ENCODE results near the gene OR5B2.
"Not testable (repeated sequence)": the region's sequence is repeated elsewhere in the genome, so short reads cannot be mapped to it uniquely, and the experiment has no call there.

The OR5B2 gene

DNA sequence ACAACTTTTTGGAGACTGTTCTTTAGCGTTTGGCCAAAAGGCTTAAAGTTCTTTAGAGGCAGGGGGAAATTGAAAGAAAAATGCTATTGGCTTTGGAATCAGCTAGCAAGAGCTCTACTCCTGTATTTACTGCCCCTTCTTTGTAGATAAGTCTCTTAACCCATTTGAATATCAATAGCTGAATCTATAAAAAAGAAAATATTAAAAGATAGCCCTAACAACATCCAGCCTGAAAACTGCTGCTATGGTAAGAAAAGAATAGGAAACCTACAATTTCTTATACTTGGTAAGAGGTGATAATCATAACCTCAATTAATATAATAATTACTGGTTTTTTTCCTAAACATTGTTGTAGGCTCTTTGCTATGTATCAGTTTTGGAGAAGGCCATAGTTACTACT lies 14.2 kb upstream of the OR5B2 start, which contains the start of gene OR5B12:
Gene OR5B12, minus strand, starts transcription at position 101 of the 400 bp plus-strand sequence. CDS start 2,085 bp downstream, outside the sequence.
- no peak within 1 kb of the TSS for H3K4me3 ChIP-seq (ENCODE audit: low read depth, low read length)
- no peak for DNase-seq (ENCODE audit: low read depth)
- TF ChIP-seq, protein P1, sequence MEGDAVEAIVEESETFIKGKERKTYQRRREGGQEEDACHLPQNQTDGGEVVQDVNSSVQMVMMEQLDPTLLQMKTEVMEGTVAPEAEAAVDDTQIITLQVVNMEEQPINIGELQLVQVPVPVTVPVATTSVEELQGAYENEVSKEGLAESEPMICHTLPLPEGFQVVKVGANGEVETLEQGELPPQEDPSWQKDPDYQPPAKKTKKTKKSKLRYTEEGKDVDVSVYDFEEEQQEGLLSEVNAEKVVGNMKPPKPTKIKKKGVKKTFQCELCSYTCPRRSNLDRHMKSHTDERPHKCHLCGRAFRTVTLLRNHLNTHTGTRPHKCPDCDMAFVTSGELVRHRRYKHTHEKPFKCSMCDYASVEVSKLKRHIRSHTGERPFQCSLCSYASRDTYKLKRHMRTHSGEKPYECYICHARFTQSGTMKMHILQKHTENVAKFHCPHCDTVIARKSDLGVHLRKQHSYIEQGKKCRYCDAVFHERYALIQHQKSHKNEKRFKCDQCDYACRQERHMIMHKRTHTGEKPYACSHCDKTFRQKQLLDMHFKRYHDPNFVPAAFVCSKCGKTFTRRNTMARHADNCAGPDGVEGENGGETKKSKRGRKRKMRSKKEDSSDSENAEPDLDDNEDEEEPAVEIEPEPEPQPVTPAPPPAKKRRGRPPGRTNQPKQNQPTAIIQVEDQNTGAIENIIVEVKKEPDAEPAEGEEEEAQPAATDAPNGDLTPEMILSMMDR (IDR thresholded peaks at IDR 0.05; ENCODE audit: control insufficient read depth, extremely low read depth, insufficient read depth), result no peak

DNA sequence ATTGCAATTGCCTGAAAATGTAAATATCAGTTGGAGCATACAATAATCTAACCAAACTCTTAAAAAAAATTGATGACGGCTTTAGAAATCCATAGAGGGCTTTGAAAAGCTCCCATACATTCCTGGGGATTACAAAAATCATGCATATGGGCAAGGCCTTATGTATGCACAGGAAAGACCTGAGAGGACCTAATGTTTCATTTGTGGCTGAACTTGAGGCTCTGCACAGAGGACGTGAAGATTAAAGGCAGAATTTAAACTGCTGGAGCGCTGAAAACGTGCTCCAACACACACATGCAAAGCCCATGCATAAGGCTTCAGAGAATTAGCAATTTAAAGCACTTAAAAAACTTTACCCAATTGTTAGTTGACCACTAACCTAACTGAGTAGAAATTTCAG lies 10.6 kb upstream of the OR5B2 start:
- H3K4me3 ChIP-seq (ENCODE audit: low read depth, low read length), result no peak overlapping the region
- DNase-seq (ENCODE audit: low read depth), result no peak
- TF ChIP-seq, protein P1 (IDR thresholded peaks at IDR 0.05; ENCODE audit: control insufficient read depth, extremely low read depth, insufficient read depth), result no peak

DNA sequence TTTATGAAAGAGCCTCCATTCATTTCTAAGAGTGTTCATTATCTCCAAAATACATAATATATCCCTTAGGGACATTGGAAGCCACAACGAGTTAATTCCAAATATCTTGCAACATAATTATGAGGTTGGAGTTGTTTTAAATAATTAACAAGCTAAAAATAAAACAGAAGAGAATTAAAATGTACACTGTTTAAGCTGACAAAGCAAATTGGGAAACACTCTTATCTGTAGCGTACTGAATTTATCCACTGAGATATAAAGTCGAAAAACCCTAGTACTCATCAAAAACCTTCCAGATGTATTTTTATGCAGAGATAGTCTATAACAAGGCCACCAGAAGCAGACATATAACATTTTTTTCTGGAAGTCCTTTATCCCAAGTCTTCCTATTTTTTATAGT lies 6.3 kb upstream of the OR5B2 start:
- no peak overlapping the region for H3K4me3 ChIP-seq (ENCODE audit: low read depth, low read length)
- TF ChIP-seq, protein P1 (IDR thresholded peaks at IDR 0.05; ENCODE audit: control insufficient read depth, extremely low read depth, insufficient read depth), result no peak

DNA sequence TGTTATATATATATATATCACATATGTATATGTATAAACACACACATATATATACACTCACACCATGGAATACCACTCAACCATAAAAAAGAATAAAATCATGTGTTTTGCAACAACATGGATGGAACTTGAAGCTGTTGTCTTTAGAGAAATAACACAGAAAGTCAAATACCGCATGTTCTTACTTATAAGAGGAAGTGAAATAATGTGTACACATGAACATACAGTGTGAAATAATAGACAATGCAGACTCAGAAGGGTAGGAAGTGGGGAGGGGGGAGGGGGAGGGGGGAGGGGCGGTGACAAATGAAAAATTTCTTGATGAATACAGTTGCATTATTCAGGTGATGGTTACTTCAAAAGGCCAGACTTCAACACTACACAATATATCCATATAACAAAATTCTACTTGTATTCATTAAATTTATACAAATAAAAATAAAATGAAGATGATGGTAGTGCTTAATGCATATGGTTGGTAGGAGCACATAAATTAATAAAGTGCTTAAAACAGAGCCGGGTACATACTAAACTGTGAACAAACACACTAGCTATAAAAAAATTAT lies 5.8 kb upstream of the OR5B2 start:
- TF ChIP-seq, protein P1 (IDR thresholded peaks at IDR 0.05; ENCODE audit: control insufficient read depth, extremely low read depth, insufficient read depth), result no peak
- no peak overlapping the region for H3K4me3 ChIP-seq (ENCODE audit: low read depth, low read length)
- no peak for DNase-seq (ENCODE audit: low read depth)

More for the DNA sequence above, 6.3 kb upstream of the OR5B2 start:
- no peak for DNase-seq (ENCODE audit: low read depth)

DNA sequence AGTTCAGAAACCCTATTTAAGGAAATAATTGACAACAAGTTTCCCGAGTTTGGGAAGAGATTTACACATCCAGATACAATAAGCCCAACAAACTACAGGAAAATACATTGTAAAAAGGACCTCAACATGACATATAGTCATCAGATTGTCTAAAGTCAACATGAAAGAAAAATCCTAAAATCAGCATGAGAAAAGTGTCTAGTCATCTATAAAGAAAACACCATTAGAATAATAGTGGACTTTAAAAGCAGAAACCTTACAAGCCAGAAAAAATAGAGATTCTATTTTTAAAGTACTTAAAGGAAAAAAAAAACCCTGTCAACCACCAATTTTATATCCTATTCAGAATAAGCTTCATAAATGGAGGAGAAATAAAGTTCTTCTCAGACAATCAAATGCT lies 1.4 kb upstream of the OR5B2 start:
- H3K4me3 ChIP-seq (ENCODE audit: low read depth, low read length), result no peak overlapping the region
- DNase-seq (ENCODE audit: low read depth), result no peak
- TF ChIP-seq, protein P1 (IDR thresholded peaks at IDR 0.05; ENCODE audit: control insufficient read depth, extremely low read depth, insufficient read depth), result no peak

DNA sequence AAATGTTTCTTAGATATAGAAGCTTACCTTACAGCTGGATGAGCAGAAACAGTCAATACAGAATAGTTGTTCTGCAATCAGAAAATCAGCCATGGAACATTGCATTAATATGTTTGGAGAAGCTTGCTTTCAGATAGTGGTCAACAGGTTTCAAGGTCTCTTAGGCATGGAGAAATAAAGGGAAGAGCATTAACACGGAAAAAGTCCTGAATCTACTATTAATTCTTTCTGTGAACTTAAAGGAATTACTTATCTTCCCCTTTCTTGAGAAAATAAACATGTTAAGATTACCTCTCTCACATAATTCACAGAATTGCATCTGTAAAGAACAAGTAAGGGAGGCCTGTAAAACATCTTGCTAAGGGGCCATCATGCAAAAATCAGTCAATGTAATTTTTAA lies 21.1 kb downstream of the OR5B2 start, which contains the start of gene OR5B3:
Gene OR5B3, minus strand, starts transcription at position 101 of the 400 bp plus-strand sequence. CDS start 3,465 bp downstream, outside the sequence.
- TF ChIP-seq, protein P1 (IDR thresholded peaks at IDR 0.05; ENCODE audit: control insufficient read depth, extremely low read depth, insufficient read depth), result no peak
- no peak within 1 kb of the TSS for H3K4me3 ChIP-seq (ENCODE audit: low read depth, low read length)
- no peak for DNase-seq (ENCODE audit: low read depth)

DNA sequence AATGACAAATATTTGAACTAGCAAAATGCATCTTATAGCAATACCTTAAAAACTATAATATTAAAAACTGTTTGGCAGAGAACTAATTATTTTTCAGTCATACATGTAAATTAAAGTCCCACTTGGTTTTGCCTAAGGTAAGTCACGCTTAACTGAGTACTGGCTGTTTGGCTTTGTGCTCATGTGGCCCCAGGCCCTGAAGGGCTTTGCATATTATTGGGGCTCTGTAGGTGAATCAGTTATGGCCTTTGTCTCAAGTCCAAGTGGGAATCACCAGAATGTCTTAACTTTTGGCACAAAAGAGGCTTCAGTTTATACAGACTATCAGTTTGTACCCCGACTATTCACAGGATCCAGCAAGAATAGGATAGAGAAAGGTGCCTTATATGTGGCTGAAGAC lies 28.3 kb downstream of the OR5B2 start:
- DNase-seq (ENCODE audit: low read depth); H3K4me3 ChIP-seq (ENCODE audit: low read depth, low read length): not testable (repeated sequence)
